ENCODE measurements around the gene PPP1R7.

The PPP1R7 gene

GRCh38 chr2:241139531-241140444 is 10.5 kb upstream of the PPP1R7 start:
- TF ChIP-seq CTCF (IDR thresholded peaks at IDR 0.05; ENCODE audit: low read depth, low read length) = no peak
- DNase-seq (ENCODE audit: low read depth in 2 of 2) = no peak
- no peak overlapping the region for H3K4me3 ChIP-seq (replicated peaks in 1 of 2; ENCODE audit: low read depth in 2 of 2, low read length in 2 of 2)

DNA sequence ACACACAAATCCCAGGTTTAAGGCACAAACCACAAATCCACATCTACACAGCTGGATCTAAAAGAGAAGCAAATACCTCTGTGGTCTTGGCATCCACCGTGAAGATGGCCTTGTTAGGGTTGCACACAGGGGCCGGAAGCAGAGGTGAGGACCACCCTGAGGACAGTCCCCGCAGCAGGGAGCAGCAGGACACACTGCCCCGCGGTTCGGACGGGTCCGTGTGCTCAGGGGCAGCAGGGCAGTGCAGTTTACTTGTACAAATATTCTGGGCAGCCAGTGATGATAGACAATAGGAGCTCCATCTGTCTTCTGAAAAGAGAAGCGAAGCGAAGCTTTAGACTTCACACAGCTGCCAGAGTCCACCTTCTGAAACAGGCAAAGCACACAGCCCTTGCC is 9.8 kb upstream of the PPP1R7 start:
- no peak overlapping the region for H3K4me3 ChIP-seq (replicated peaks in 1 of 2; ENCODE audit: low read depth in 2 of 2, low read length in 2 of 2)
- DNase-seq (ENCODE audit: low read depth in 2 of 2) = no peak

GRCh38 chr2:241141214-241141770 is 9.0 kb upstream of the PPP1R7 start:
- no peak for TF ChIP-seq CTCF (IDR thresholded peaks at IDR 0.05; ENCODE audit: low read depth, low read length)
- H3K4me3 ChIP-seq (replicated peaks in 1 of 2; ENCODE audit: low read depth in 2 of 2, low read length in 2 of 2) = no peak overlapping the region
- DNase-seq (ENCODE audit: low read depth in 2 of 2) = no peak

More for the DNA sequence above, 9.8 kb upstream of the PPP1R7 start:
- no peak for TF ChIP-seq CTCF (IDR thresholded peaks at IDR 0.05; ENCODE audit: low read depth, low read length)

GRCh38 chr2:241142063-241142462 is 8.2 kb upstream of the PPP1R7 start:
- TF ChIP-seq CTCF (IDR thresholded peaks at IDR 0.05; ENCODE audit: low read depth, low read length) = no peak
- no peak overlapping the region for H3K4me3 ChIP-seq (replicated peaks in 1 of 2; ENCODE audit: low read depth in 2 of 2, low read length in 2 of 2)
- DNase-seq (ENCODE audit: low read depth in 2 of 2) = no peak

DNA sequence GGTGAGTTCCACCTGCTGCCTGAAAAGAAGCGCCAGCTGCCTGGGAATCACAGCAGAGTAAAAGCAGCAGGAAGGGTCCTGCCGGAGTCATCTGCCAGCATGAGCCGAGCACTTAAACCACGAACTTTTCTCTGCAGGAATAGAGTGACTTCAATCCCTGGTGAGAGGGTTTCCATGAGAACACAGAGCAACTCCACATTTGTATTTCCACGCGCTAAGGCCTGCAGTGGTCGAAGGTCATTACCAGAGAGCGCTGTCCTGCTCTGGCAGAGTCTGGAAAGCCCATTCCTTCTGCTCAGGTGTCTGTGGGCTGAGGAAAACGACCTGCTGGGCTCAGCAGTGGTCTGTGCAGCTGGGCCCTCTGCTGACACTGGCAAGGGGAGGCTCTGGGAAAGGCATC is 7.7 kb upstream of the PPP1R7 start:
- no peak overlapping the region for H3K4me3 ChIP-seq (replicated peaks in 1 of 2; ENCODE audit: low read depth in 2 of 2, low read length in 2 of 2)
- TF ChIP-seq CTCF (IDR thresholded peaks at IDR 0.05; ENCODE audit: low read depth, low read length) = no peak
- no peak for DNase-seq (ENCODE audit: low read depth in 2 of 2)

- DNase-seq (ENCODE audit: low read depth in 2 of 2) = no peak
- TF ChIP-seq CTCF (IDR thresholded peaks at IDR 0.05; ENCODE audit: low read depth, low read length) = no peak
- no peak overlapping the region for H3K4me3 ChIP-seq (replicated peaks in 1 of 2; ENCODE audit: low read depth in 2 of 2, low read length in 2 of 2)
These were observed 4.0 kb upstream of the PPP1R7 start for GRCh38 chr2:241146286-241146685.
